CD4-positive, alpha-beta memory T cell (primary cell): ENCODE data around the gene GATB. TPM values are rescaled to one million over a fixed set of nuclear protein-coding genes. Genes with fewer than 3 reads are reported as not detected.

Experiments used
- CTCF ChIA-PET: fragments of 350-600 bp; sonication (Branson Sonifier 250); formaldehyde crosslinking; loops from one replicate; lab custom pipeline; 2021; ENCODE audit warnings: inconsistent platforms; ENCODE audit not compliant: partially characterized antibody; lab: Charles Lee
- POLR2A ChIA-PET: fragments of 350-600 bp; sonication (Branson Sonifier 250); formaldehyde crosslinking; loops from one replicate; lab custom pipeline; 2021; ENCODE audit not compliant: partially characterized antibody; lab: Charles Lee
- DNase-seq, 5 donors: peaks; one replicate each; pipeline versions ENCODE4 v3.0.0 to v3.0.0-alpha.2; 2020 to 2022; ENCODE audit warnings: mixed read lengths in 1 of 5
- H3K27ac ChIP-seq: one replicate; pipeline ENCODE4 v1.7.0; 2013; ENCODE audit warnings: low read depth, low read length
- H3K27me3 ChIP-seq: 2 replicates; pipeline ENCODE4 v1.7.0; 2013; ENCODE audit warnings: mild to moderate bottlenecking, low read length, moderate library complexity; ENCODE audit not compliant: insufficient read depth
- H3K36me3 ChIP-seq: 2 replicates; pipeline ENCODE4 v1.7.0; 2013; ENCODE audit warnings: mild to moderate bottlenecking, low read length, moderate library complexity; ENCODE audit not compliant: insufficient read depth
- H3K4me1 ChIP-seq: 2 replicates; pipeline ENCODE4 v1.7.0; 2013; ENCODE audit warnings: mild to moderate bottlenecking, low read length, moderate library complexity; ENCODE audit not compliant: insufficient read depth
- H3K4me3 ChIP-seq, 2 donors: one replicate each; pipeline ENCODE4 v1.7.0; 2013; ENCODE audit warnings: low read length in 2 of 2, mild to moderate bottlenecking in 1 of 2
- H3K9me3 ChIP-seq, 2 donors: one replicate each; pipeline ENCODE4 v1.7.0; 2013; ENCODE audit warnings: low read length in 2 of 2, control low read depth in 1 of 2; ENCODE audit not compliant: control insufficient read depth in 1 of 2
- H3K27ac Mint-ChIP-seq, 7 donors: one replicate each; pipeline ENCODE4 v1.8.0; 2020 to 2021; ENCODE audit warnings: mixed read lengths in 7 of 7, mild to moderate bottlenecking in 6 of 7, inconsistent platforms in 3 of 7, moderate library complexity in 3 of 7
- H3K27me3 Mint-ChIP-seq, 2 donors: one replicate each; pipeline ENCODE4 v1.8.0; 2020 to 2021; ENCODE audit warnings: mixed read lengths in 2 of 2
- H3K36me3 Mint-ChIP-seq, 2 donors: one replicate each; pipeline ENCODE4 v1.8.0; 2020 to 2021; ENCODE audit warnings: mixed read lengths in 2 of 2, inconsistent platforms in 1 of 2, mild to moderate bottlenecking in 1 of 2
- H3K4me1 Mint-ChIP-seq, 4 donors: one replicate each; pipeline ENCODE4 v1.8.0; 2020 to 2021; ENCODE audit warnings: mixed read lengths in 4 of 4, mild to moderate bottlenecking in 1 of 4
- H3K4me3 Mint-ChIP-seq, 8 donors: one replicate each; pipeline ENCODE4 v1.8.0; 2020 to 2021; ENCODE audit warnings: mixed read lengths in 8 of 8, mild to moderate bottlenecking in 7 of 8, moderate library complexity in 6 of 8, inconsistent platforms in 3 of 8
- H3K9me3 Mint-ChIP-seq, 8 donors: one replicate each; pipeline ENCODE4 v1.8.0; 2020 to 2021; ENCODE audit warnings: mixed read lengths in 8 of 8, mild to moderate bottlenecking in 5 of 8, inconsistent platforms in 3 of 8, moderate library complexity in 1 of 8
- intact Hi-C: fragments of 100-400 bp; cut with micrococcal nuclease; formaldehyde crosslinking; loops from one replicate; pipeline ENCODE4 v1.15.1; 2023
- polyA plus RNA-seq, 2 donors: library from polyadenylated mRNA; unstranded; fragments of 300-500 nt; fragmentation: Illumina TruSeq; gene quantifications; one replicate each; pipeline ENCODE4 v1.2.3, GENCODE V29; 2021
- total RNA-seq, 2 experiments: library from RNA; stranded (reverse); gene quantifications; one replicate each; pipeline ENCODE4 v1.2.3, GENCODE V29; 2021

GATB gene
- total and polyA plus RNA-seq, 4 experiments from 2014 or later: 10.6 to 13.1 (median 11.7) TPM

GRCh38 chr4:151798678-151799416 lies 38.0 kb upstream of the GATB start:
- H3K27me3 Mint-ChIP-seq: no peaks in the 10 kb centered on the region
- no peaks in the 10 kb centered on the region for H3K27me3 ChIP-seq
- CTCF ChIA-PET: interaction anchor here (0.8 to 2.0 kb wide), 4 partner anchors 9 to 550 kb away, joined by 3 to 6 read pairs (median 4); no protein-coding TSS in a partner anchor

DNA sequence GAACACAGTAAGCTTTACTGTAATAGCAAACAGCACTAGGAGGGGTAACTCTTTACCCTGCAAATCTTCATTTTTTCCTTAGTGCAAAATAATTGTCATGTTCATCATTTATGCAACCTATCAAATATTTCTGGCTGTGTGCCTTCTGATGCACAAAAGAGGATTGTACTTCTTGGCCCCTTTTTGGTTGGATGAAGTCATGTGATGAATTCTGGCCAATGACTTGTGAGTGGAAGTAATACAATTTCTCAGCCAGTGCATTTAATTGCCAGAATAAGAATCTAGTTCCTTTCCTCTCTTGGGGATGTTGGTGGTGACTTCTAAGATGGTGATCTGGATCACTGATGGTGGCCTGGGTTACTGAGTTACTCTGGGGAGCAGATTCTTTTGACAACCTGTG lies 37.0 kb upstream of the GATB start:
- ChIA-PET POLR2A (no interaction called here), CTCF (no interaction called here)
- H3K9me3 Mint-ChIP-seq: peaks cover 0 to 3% (median 0%) of the 10 kb centered on the region in 8 donors
- no peaks in the 10 kb centered on the region for H3K27me3 ChIP-seq
- no peak overlapping the region for H3K4me3 ChIP-seq
- H3K4me3 Mint-ChIP-seq: no peak overlapping the region
- H3K4me1 Mint-ChIP-seq: no peaks in the 10 kb centered on the region
- no peaks in the 10 kb centered on the region for H3K9me3 ChIP-seq
- no peak for DNase-seq
- no peaks in the 10 kb centered on the region for H3K27me3 Mint-ChIP-seq
- no peak overlapping the region for H3K27ac ChIP-seq
- no peaks in the 10 kb centered on the region for H3K36me3 Mint-ChIP-seq
- H3K27ac Mint-ChIP-seq: no peak overlapping the region
- intact Hi-C loops: no loop called here
- no peaks in the 10 kb centered on the region for H3K4me1 ChIP-seq
- H3K36me3 ChIP-seq: no peaks in the 10 kb centered on the region

More at GRCh38 chr4:151798678-151799416, 38.0 kb upstream of the GATB start:
- Mint-ChIP-seq H3K27ac (no peak overlapping the region), H3K4me1 (no peaks in the 10 kb centered on the region), H3K9me3 (peaks cover 0 to 3% (median 0%) of the 10 kb centered on the region in 8 donors), H3K36me3 (no peaks in the 10 kb centered on the region), H3K4me3 (no peak overlapping the region)
- POLR2A ChIA-PET: interaction anchor here (1.4 kb wide), 1 partner anchor 302 kb away, joined by 4 read pairs; no protein-coding TSS in a partner anchor
- H3K9me3 ChIP-seq: no peaks in the 10 kb centered on the region
- H3K36me3 ChIP-seq: no peaks in the 10 kb centered on the region
- no peak overlapping the region for H3K27ac ChIP-seq
- intact Hi-C loops: no loop called here
- DNase-seq: no peak
- no peak overlapping the region for H3K4me3 ChIP-seq
- no peaks in the 10 kb centered on the region for H3K4me1 ChIP-seq

DNA sequence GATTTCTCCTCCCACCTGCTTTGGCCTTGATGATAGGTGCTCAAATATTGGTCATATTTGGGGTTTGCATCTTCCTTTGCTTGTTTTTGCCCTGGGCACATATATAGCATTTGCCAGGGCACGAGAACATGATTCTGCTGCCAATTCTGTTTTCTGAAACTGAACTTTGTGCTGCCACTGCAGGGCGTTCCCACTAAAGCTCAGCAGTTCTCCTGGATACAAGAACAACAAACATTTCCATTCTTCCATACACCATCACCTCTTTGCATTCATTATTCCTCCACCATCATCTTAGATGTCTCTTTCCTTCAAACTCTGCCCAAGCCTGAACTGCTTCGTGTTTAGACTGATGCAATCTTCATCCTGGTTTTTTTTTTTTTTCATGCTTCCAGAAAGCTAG lies 36.3 kb upstream of the GATB start:
- no peaks in the 10 kb centered on the region for H3K27me3 ChIP-seq
- ChIA-PET POLR2A (no interaction called here), CTCF (no interaction called here)
- H3K4me3 ChIP-seq: no peak overlapping the region
- no peak overlapping the region for H3K27ac ChIP-seq
- Mint-ChIP-seq H3K36me3 (no peaks in the 10 kb centered on the region), H3K9me3 (peaks cover 0 to 3% (median 0%) of the 10 kb centered on the region in 8 donors), H3K4me1 (no peaks in the 10 kb centered on the region), H3K4me3 (no peak overlapping the region), H3K27me3 (no peaks in the 10 kb centered on the region), H3K27ac (no peak overlapping the region)
- H3K36me3 ChIP-seq: no peaks in the 10 kb centered on the region
- no peak for DNase-seq
- no peaks in the 10 kb centered on the region for H3K9me3 ChIP-seq
- intact Hi-C loops: no loop called here
- no peaks in the 10 kb centered on the region for H3K4me1 ChIP-seq

DNA sequence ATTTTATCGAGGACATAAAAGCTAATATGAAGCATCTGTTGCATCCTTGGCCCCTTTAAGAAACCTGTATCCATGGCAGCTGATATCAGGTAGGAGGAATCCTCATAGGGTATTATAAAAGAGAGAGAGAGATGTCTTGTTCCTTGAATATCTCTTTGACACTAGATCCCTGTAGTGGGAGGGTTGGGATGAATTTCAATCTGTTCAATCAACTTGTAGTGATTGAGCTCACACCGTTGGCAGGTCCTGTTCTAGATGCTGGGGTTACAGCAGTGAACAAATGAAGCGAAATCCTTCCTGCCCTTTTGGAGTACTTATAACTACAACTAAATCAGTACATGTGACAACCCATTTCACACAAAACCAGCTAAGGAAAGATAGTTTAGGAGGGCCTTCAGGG lies 35.3 kb upstream of the GATB start:
- no peak overlapping the region for H3K4me3 Mint-ChIP-seq
- H3K27me3 Mint-ChIP-seq: peaks cover 0 to 2% of the 10 kb centered on the region in 2 donors
- H3K27ac ChIP-seq: no peak overlapping the region
- no peaks in the 10 kb centered on the region for H3K4me1 Mint-ChIP-seq
- H3K27me3 ChIP-seq: peaks cover 2% of the 10 kb centered on the region
- no peak overlapping the region for H3K4me3 ChIP-seq
- intact Hi-C loops: no loop called here
- H3K4me1 ChIP-seq: no peaks in the 10 kb centered on the region
- H3K36me3 Mint-ChIP-seq: no peaks in the 10 kb centered on the region
- no peak for DNase-seq
- H3K9me3 Mint-ChIP-seq: peaks cover 0 to 5% (median 0%) of the 10 kb centered on the region in 8 donors
- POLR2A ChIA-PET: no interaction called here
- H3K36me3 ChIP-seq: no peaks in the 10 kb centered on the region
- CTCF ChIA-PET: interaction anchor here (2.4 kb wide), 1 partner anchor 8 kb away, joined by 6 read pairs; no protein-coding TSS in a partner anchor
- H3K9me3 ChIP-seq: no peaks in the 10 kb centered on the region
- H3K27ac Mint-ChIP-seq: no peak overlapping the region

GRCh38 chr4:151792995-151793394 lies 32.2 kb upstream of the GATB start:
- Mint-ChIP-seq H3K4me1 (no peaks in the 10 kb centered on the region), H3K27ac (no peak overlapping the region), H3K36me3 (no peaks in the 10 kb centered on the region), H3K27me3 (peaks cover 0 to 2% of the 10 kb centered on the region in 2 donors), H3K4me3 (no peak overlapping the region), H3K9me3 (peaks cover 0 to 5% (median 0%) of the 10 kb centered on the region in 8 donors)
- ChIA-PET POLR2A (no interaction called here), CTCF (interaction anchor here (1.4 to 3.7 kb wide), 2 partner anchors 9 to 366 kb away, joined by 3 to 12 read pairs; no protein-coding TSS in a partner anchor)
- no peaks in the 10 kb centered on the region for H3K36me3 ChIP-seq
- H3K27ac ChIP-seq: no peak overlapping the region
- DNase-seq: no peak
- no peak overlapping the region for H3K4me3 ChIP-seq
- peaks cover 2% of the 10 kb centered on the region for H3K27me3 ChIP-seq
- intact Hi-C loops: no loop called here
- no peaks in the 10 kb centered on the region for H3K4me1 ChIP-seq
- no peaks in the 10 kb centered on the region for H3K9me3 ChIP-seq

DNA sequence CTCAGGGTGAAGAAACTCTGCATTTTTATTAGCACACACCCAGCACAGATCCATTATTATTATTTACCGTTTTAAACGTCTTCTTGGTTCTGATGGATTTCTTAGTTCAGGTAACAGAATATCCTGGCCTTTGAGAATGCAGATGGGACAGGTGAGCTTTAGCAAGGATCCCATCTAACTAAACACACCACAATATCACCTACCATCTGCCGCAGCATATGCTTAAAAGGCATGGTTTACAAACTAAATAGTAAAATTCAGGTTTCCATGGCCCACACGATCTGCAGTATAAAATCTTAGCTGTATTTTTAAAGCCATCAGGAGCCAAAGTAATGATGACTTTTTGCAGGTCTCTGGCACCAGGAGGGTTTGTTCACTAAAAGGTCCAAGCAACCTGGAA lies 31.7 kb upstream of the GATB start:
- Mint-ChIP-seq H3K27me3 (peaks cover 0 to 2% of the 10 kb centered on the region in 2 donors), H3K36me3 (no peaks in the 10 kb centered on the region), H3K9me3 (peaks cover 0 to 5% (median 0%) of the 10 kb centered on the region in 8 donors), H3K27ac (no peak overlapping the region), H3K4me1 (no peaks in the 10 kb centered on the region), H3K4me3 (no peak overlapping the region)
- intact Hi-C loops: no loop called here
- ChIA-PET CTCF (interaction anchor here (3.7 kb wide), 1 partner anchor 10 kb away, joined by 12 read pairs; no protein-coding TSS in a partner anchor), POLR2A (interaction anchor here (0.7 kb wide), 1 partner anchor 13 kb away, joined by 3 read pairs; no protein-coding TSS in a partner anchor)
- DNase-seq: no peak
- Histone ChIP-seq H3K4me1 (no peaks in the 10 kb centered on the region), H3K36me3 (no peaks in the 10 kb centered on the region), H3K4me3 (no peak overlapping the region), H3K9me3 (no peaks in the 10 kb centered on the region), H3K27me3 (peaks cover 2% of the 10 kb centered on the region), H3K27ac (no peak overlapping the region)

- Histone ChIP-seq H3K36me3 (no peaks in the 10 kb centered on the region), H3K9me3 (no peaks in the 10 kb centered on the region), H3K4me1 (no peaks in the 10 kb centered on the region), H3K27ac (no peak overlapping the region), H3K4me3 (no peak overlapping the region), H3K27me3 (peaks cover 2% of the 10 kb centered on the region)
- Mint-ChIP-seq H3K36me3 (no peaks in the 10 kb centered on the region), H3K27ac (no peak overlapping the region), H3K27me3 (peaks cover 6 to 7% of the 10 kb centered on the region in 2 donors), H3K4me3 (no peak overlapping the region), H3K4me1 (no peaks in the 10 kb centered on the region), H3K9me3 (peaks cover 0 to 1% (median 0%) of the 10 kb centered on the region in 8 donors)
- DNase-seq: no peak
- POLR2A ChIA-PET: no interaction called here
- intact Hi-C loops: no loop called here
- CTCF ChIA-PET: no interaction called here
Measured at GRCh38 chr4:151788021-151788420, 27.2 kb upstream of the GATB start.
